Measurements from ENCODE around the gene GPR68. TPM values are rescaled to one million over a fixed set of nuclear protein-coding genes. Genes with fewer than 3 reads are reported as not detected.

Gene GPR68
- polyA plus RNA-seq, 1 donor from 2014 or later = 2.1 TPM

DNA sequence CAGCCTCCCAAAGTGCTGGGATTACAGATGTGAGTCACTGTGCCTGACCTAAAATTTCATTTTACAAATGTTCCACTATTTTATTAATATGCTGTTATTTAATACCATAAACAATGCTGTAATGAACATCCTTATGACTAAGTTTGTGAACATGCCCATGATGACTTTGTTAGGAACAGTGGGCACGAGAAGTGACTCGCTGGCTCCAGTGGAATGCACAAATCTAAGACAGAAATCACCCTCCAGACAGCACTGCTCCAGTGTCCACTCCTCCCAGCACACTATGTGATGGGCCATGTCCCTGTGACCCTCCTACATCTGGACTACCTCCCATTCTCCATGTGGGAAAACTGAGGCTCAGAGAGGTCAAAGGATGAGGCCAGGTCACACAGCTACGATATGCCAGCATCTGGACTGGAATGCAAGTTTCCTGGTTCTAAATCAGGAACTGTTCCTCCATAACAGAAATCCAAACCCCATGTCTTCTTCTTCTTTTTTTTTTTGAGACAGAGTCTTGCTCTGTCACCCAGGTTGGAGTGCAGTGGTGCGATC lies 57.9 kb downstream of the GPR68 start:
- Histone ChIP-seq H4K20me1 (ENCODE audit: insufficient read depth) (no peaks in the 10 kb centered on the region), H3F3A (ENCODE audit: insufficient read depth, low read length, poor library complexity, severe bottlenecking) (no peaks in the 10 kb centered on the region), H3K9me3 (ENCODE audit: low read length) (no peaks in the 10 kb centered on the region), H3K27ac (ENCODE audit: low read length) (no peak overlapping the region), H3K9me2 (ENCODE audit: insufficient read depth, low read length) (no peaks in the 10 kb centered on the region), H3K79me2 (replicated peaks; ENCODE audit: insufficient read depth, low read length) (no peaks in the 10 kb centered on the region), H3K9ac (ENCODE audit: low read length) (no peak overlapping the region), H3K27me3 (ENCODE audit: insufficient read depth, low read depth, low read length) (no peaks in the 10 kb centered on the region), H2AFZ (ENCODE audit: low read depth, low read length) (no peak overlapping the region), H3K36me3 (ENCODE audit: insufficient read depth, low read length) (no peaks in the 10 kb centered on the region), H3K4me3 (ENCODE audit: low read length) (no peak overlapping the region), H3K4me2 (ENCODE audit: low read length) (no peak overlapping the region)
- TF ChIP-seq CTCF (IDR thresholded peaks at IDR 0.05; ENCODE audit: poor library complexity, severe bottlenecking) (no peak), EZH2 (IDR thresholded peaks at IDR 0.05; ENCODE audit: borderline replicate concordance, insufficient read depth, low read length, poor library complexity, severe bottlenecking) (no peak), REST (IDR thresholded peaks at IDR 0.05; ENCODE audit: borderline replicate concordance) (no peak), SMC3 (conservative IDR thresholded peaks at IDR 0.05; ENCODE audit: poor library complexity) (no peak), EP300 (conservative IDR thresholded peaks at IDR 0.05; ENCODE audit: poor library complexity, severe bottlenecking) (no peak), TAF1 (IDR thresholded peaks at IDR 0.05; ENCODE audit: low read depth) (no peak), RAD21 (conservative IDR thresholded peaks at IDR 0.05) (no peak), POLR2AphosphoS5 (IDR thresholded peaks at IDR 0.05) (no peak), MXI1 (conservative IDR thresholded peaks at IDR 0.05; ENCODE audit: poor library complexity, severe bottlenecking) (no peak)

- no peaks in the 10 kb centered on the region for H3K9me3 ChIP-seq (ENCODE audit: low read length)
- H3K9ac ChIP-seq (ENCODE audit: low read length) = no peak overlapping the region
- TF ChIP-seq TAF1 (IDR thresholded peaks at IDR 0.05; ENCODE audit: low read depth) (no peak), POLR2AphosphoS5 (IDR thresholded peaks at IDR 0.05) (no peak), SMC3 (conservative IDR thresholded peaks at IDR 0.05; ENCODE audit: poor library complexity) (no peak), RAD21 (conservative IDR thresholded peaks at IDR 0.05) (no peak), MXI1 (conservative IDR thresholded peaks at IDR 0.05; ENCODE audit: poor library complexity, severe bottlenecking) (no peak), EP300 (conservative IDR thresholded peaks at IDR 0.05; ENCODE audit: poor library complexity, severe bottlenecking) (no peak), REST (IDR thresholded peaks at IDR 0.05; ENCODE audit: borderline replicate concordance) (no peak), CTCF (IDR thresholded peaks at IDR 0.05; ENCODE audit: poor library complexity, severe bottlenecking) (no peak), EZH2 (IDR thresholded peaks at IDR 0.05; ENCODE audit: borderline replicate concordance, insufficient read depth, low read length, poor library complexity, severe bottlenecking) (no peak)
- H3K9me2 ChIP-seq (ENCODE audit: insufficient read depth, low read length) = no peaks in the 10 kb centered on the region
- H3K4me2 ChIP-seq (ENCODE audit: low read length) = no peak overlapping the region
- H3K27me3 ChIP-seq (ENCODE audit: insufficient read depth, low read depth, low read length) = no peaks in the 10 kb centered on the region
- H3K36me3 ChIP-seq (ENCODE audit: insufficient read depth, low read length) = no peaks in the 10 kb centered on the region
- no peak overlapping the region for H3K4me3 ChIP-seq (ENCODE audit: low read length)
- H3F3A ChIP-seq (ENCODE audit: insufficient read depth, low read length, poor library complexity, severe bottlenecking) = no peaks in the 10 kb centered on the region
- no peaks in the 10 kb centered on the region for H4K20me1 ChIP-seq (ENCODE audit: insufficient read depth)
- no peak overlapping the region for H2AFZ ChIP-seq (ENCODE audit: low read depth, low read length)
- no peaks in the 10 kb centered on the region for H3K79me2 ChIP-seq (replicated peaks; ENCODE audit: insufficient read depth, low read length)
- H3K27ac ChIP-seq (ENCODE audit: low read length) = no peak overlapping the region
Observed at GRCh38 chr14:91185721-91186120, 58.8 kb downstream of the GPR68 start.

Measured in neural cell (in vitro differentiated cells).